HG03097 (cell line): ENCODE measurements around the gene RCAN2.

Source experiments
- ATAC-seq: cut with Tn5 transposase; IDR thresholded peaks from one replicate; pipeline ENCODE4 v1.9.1; 2021; ENCODE audit not compliant: unreplicated experiment, low FRiP score

RCAN2 gene

GRCh38 chr6:46500382-46500781, 9.1 kb upstream of the RCAN2 start:
- ATAC-seq = no peak

GRCh38 chr6:46491628-46492547, 639 bp upstream of the RCAN2 start:
- ATAC-seq = no peak

GRCh38 chr6:46490425-46491200, 636 bp downstream of the RCAN2 start:
- no peak for ATAC-seq

- no peak for ATAC-seq
These were observed 5.1 kb downstream of the RCAN2 start for GRCh38 chr6:46486181-46486580.

- no peak for ATAC-seq
These were observed 7.0 kb downstream of the RCAN2 start for GRCh38 chr6:46484081-46484820.

- no peak for ATAC-seq
These were observed 14.9 kb downstream of the RCAN2 start for GRCh38 chr6:46476301-46476700.

- no peak for ATAC-seq
These were observed 17.4 kb downstream of the RCAN2 start for GRCh38 chr6:46473881-46474280.

- ATAC-seq = no peak
These were observed 19.0 kb downstream of the RCAN2 start for GRCh38 chr6:46472243-46472642.

GRCh38 chr6:46469021-46469420, 22.2 kb downstream of the RCAN2 start:
- ATAC-seq = no peak

GRCh38 chr6:46468403-46469010, 22.7 kb downstream of the RCAN2 start:
- no peak for ATAC-seq

GRCh38 chr6:46466570-46466969, 24.7 kb downstream of the RCAN2 start:
- no peak for ATAC-seq

- ATAC-seq = no peak
These were observed 25.7 kb downstream of the RCAN2 start for GRCh38 chr6:46465294-46466165.

GRCh38 chr6:46456297-46456696, 35.0 kb downstream of the RCAN2 start:
- no peak for ATAC-seq

- no peak for ATAC-seq
These were observed 36.6 kb downstream of the RCAN2 start for GRCh38 chr6:46454691-46455090.

- ATAC-seq = no peak
These were observed 37.4 kb downstream of the RCAN2 start for GRCh38 chr6:46453741-46454316.

- no peak for ATAC-seq
These were observed 38.0 kb downstream of the RCAN2 start for GRCh38 chr6:46453216-46453615.

GRCh38 chr6:46452312-46452917, 38.8 kb downstream of the RCAN2 start:
- ATAC-seq = no peak

GRCh38 chr6:46451343-46451742, 39.9 kb downstream of the RCAN2 start:
- no peak for ATAC-seq
